Keratinocyte (primary cell): ENCODE data around the gene CPNE7. TPM values are rescaled to one million over a fixed set of nuclear protein-coding genes. Genes with fewer than 3 reads are reported as not detected.
A peak's percentile ranks its signal among the peaks of the same experiment; 100 is the strongest.

Source experiments
- DNase-seq: peaks from one replicate; pipeline ENCODE4 v3.0.0-alpha.2; 2011; ENCODE audit warnings: low read depth, missing footprints, low spot score
- FAIRE-seq: peaks from 2 replicates; lab custom pipeline; 2011; peaks lifted over from hg19 to GRCh38; lab: Jason Lieb, UNC
- H2AFZ ChIP-seq: 2 replicates; pipeline ENCODE4 v1.6.0; 2012; ENCODE audit warnings: low read length, control low read depth, inconsistent platforms; ENCODE audit not compliant: control insufficient read depth
- H3K27ac ChIP-seq: 2 replicates; pipeline ENCODE4 v1.5.1; 2011; ENCODE audit warnings: low read length; ENCODE audit not compliant: control insufficient read depth, insufficient read depth
- H3K27me3 ChIP-seq: 3 replicates; pipeline ENCODE4 v1.6.0; 2011; ENCODE audit warnings: low read length; ENCODE audit not compliant: control insufficient read depth, insufficient read depth; ENCODE audit errors: extremely low read depth
- H3K36me3 ChIP-seq, 2 experiments: 2 replicates in 1 of 2; 3 replicates in 1 of 2; pipeline ENCODE4 v1.5.1; 2011; ENCODE audit warnings: low read length in 2 of 2, mild to moderate bottlenecking in 1 of 2; ENCODE audit not compliant: control insufficient read depth in 2 of 2, insufficient read depth in 2 of 2; ENCODE audit errors: extremely low read depth in 1 of 2
- H3K4me1 ChIP-seq: 3 replicates; pipeline ENCODE4 v1.5.1; 2011; ENCODE audit warnings: low read length; ENCODE audit not compliant: control insufficient read depth, insufficient read depth; ENCODE audit errors: extremely low read depth
- H3K4me2 ChIP-seq: 3 replicates; pipeline ENCODE4 v1.6.0; 2011; ENCODE audit warnings: low read depth, low read length; ENCODE audit not compliant: control insufficient read depth, insufficient read depth; ENCODE audit errors: extremely low read depth
- H3K4me3 ChIP-seq, 3 experiments: fragments of 200-600 bp in 1 of 3; sonication (generic) in 1 of 3; 2 replicates in 2 of 3; 3 replicates in 1 of 3; pipeline ENCODE4 v1.5.1; 2011 to 2016; ENCODE audit warnings: low read length in 3 of 3, mild to moderate bottlenecking in 3 of 3, control low read depth in 2 of 3, inconsistent platforms in 1 of 3, low read depth in 1 of 3, mixed read lengths in 1 of 3, mixed run types in 1 of 3, moderate library complexity in 1 of 3; ENCODE audit not compliant: control insufficient read depth in 2 of 3, insufficient read depth in 2 of 3; ENCODE audit errors: extremely low read depth in 1 of 3
- H3K79me2 ChIP-seq: 2 replicates; pipeline ENCODE4 v1.6.0; 2012; ENCODE audit warnings: low read length; ENCODE audit not compliant: control insufficient read depth, insufficient read depth
- H3K9ac ChIP-seq: 3 replicates; pipeline ENCODE4 v1.6.0; 2011; ENCODE audit warnings: low read length; ENCODE audit not compliant: control insufficient read depth, insufficient read depth; ENCODE audit errors: extremely low read depth
- H3K9me1 ChIP-seq: 3 replicates; pipeline ENCODE4 v1.6.0; 2011; ENCODE audit warnings: low read length; ENCODE audit not compliant: control insufficient read depth, insufficient read depth; ENCODE audit errors: extremely low read depth
- H3K9me3 ChIP-seq: 2 replicates; pipeline ENCODE4 v1.5.1; 2012; ENCODE audit warnings: low read depth, low read length; ENCODE audit not compliant: control insufficient read depth
- H4K20me1 ChIP-seq: 3 replicates; pipeline ENCODE4 v1.6.0; 2011; ENCODE audit warnings: low read length; ENCODE audit not compliant: control insufficient read depth, insufficient read depth; ENCODE audit errors: extremely low read depth
- CTCF ChIP-seq, 3 experiments: IDR thresholded peaks in 1 of 3; conservative IDR thresholded peaks in 1 of 3; optimal IDR thresholded peaks in 1 of 3; 2 replicates in 2 of 3; 3 replicates in 1 of 3; pipeline versions ENCODE3 to v1.5.1; 2011; ENCODE audit warnings: low read length in 3 of 3, mild to moderate bottlenecking in 3 of 3, moderate library complexity in 2 of 3, control low read depth in 1 of 3, inconsistent platforms in 1 of 3; ENCODE audit not compliant: insufficient read depth in 2 of 3; ENCODE audit errors: extremely low read depth in 1 of 3
- EZH2 ChIP-seq: IDR thresholded peaks from one replicate; pipeline ENCODE4 v1.6.1; 2012; ENCODE audit warnings: inconsistent platforms, mild to moderate bottlenecking, low read length, moderate library complexity
- dilution Hi-C: fragments of 300-500 bp; cut with MboI; formaldehyde crosslinking; loops from one replicate; pipeline ENCODE4 v1.7.0; 2020; ENCODE audit warnings: low sequenced_read_pairs; ENCODE audit not compliant: extremely low pct_ligation_motif_present
- polyA plus RNA-seq, 5 experiments: library from polyadenylated mRNA; depleted of rRNA in 3 of 5; stranded (reverse) in 3 of 5; stranded (forward) in 1 of 5; unstranded in 1 of 5; fragments of >200 nt; gene quantifications; 1 replicate in 1 of 5; 2 replicates in 3 of 5; 3 replicates in 1 of 5; pipeline versions ENCODE4 v1.2.1 to v1.2.3, GENCODE V29; 2011 to 2012; ENCODE audit warnings: missing spikeins in 2 of 5, low read depth in 1 of 5, low replicate concordance in 1 of 5

The CPNE7 gene
- polyA plus RNA-seq, 1 donor (not counting 4 experiments of a cell fraction or from before 2014, with no cell fraction given), result 9.1 TPM

GRCh38 chr16:89607937-89608740 is 32.6 kb downstream of the CPNE7 start:
- no peaks in the 10 kb centered on the region for H3K9me3 ChIP-seq
- peak overlapping the region; percentile 37 for H3K4me2 ChIP-seq
- H3K4me3 ChIP-seq, result no peak overlapping the region
- H3K9me1 ChIP-seq, result no peaks in the 10 kb centered on the region
- DNase-seq (no peak), FAIRE-seq (no peak)
- no peaks in the 10 kb centered on the region for H3K36me3 ChIP-seq
- H3K4me1 ChIP-seq, result peaks cover 16% of the 10 kb centered on the region
- no peaks in the 10 kb centered on the region for H4K20me1 ChIP-seq
- peaks cover 9% of the 10 kb centered on the region for H3K27me3 ChIP-seq
- no peak overlapping the region for H3K9ac ChIP-seq
- H3K79me2 ChIP-seq, result no peaks in the 10 kb centered on the region
- TF ChIP-seq CTCF (optimal IDR thresholded peaks at IDR 0.05 in 1 of 3, IDR thresholded peaks at IDR 0.05 in 1 of 3, conservative IDR thresholded peaks at IDR 0.05 in 1 of 3; ENCODE audit: extremely low read depth in 1 of 3, insufficient read depth in 2 of 3, low read length in 3 of 3) (no peak), EZH2 (no peak)
- dilution Hi-C loops, result no loop called here
- H3K27ac ChIP-seq, result no peak overlapping the region
- H2AFZ ChIP-seq, result no peak overlapping the region

DNA sequence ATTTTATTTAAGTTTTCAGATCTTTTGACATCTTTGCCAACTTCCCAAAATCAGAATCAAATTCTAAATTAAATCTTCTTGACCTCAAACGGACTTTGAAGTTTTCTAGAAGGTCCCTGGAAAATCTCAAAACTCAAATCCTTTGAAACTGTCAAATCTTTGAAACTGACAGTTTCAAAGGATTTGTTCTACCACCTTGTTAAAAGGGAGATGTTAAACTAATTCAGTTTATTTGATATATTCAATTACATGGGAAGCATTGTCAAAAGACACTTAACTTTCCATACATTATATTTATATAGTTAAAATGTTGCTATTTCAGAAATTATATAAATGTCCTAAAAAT is 34.5 kb downstream of the CPNE7 start:
- Histone ChIP-seq H3K9me1 (no peaks in the 10 kb centered on the region), H3K4me3 (no peak overlapping the region), H3K4me2 (no peak overlapping the region), H3K79me2 (no peaks in the 10 kb centered on the region), H3K9me3 (no peaks in the 10 kb centered on the region), H2AFZ (no peak overlapping the region), H3K27me3 (peaks cover 9% of the 10 kb centered on the region), H3K36me3 (no peaks in the 10 kb centered on the region), H3K4me1 (peaks cover 15% of the 10 kb centered on the region), H3K27ac (no peak overlapping the region), H3K9ac (no peak overlapping the region), H4K20me1 (no peaks in the 10 kb centered on the region)
- FAIRE-seq (no peak), DNase-seq (no peak)
- no peak for TF ChIP-seq EZH2
- TF ChIP-seq CTCF (optimal IDR thresholded peaks at IDR 0.05 in 1 of 3, IDR thresholded peaks at IDR 0.05 in 1 of 3, conservative IDR thresholded peaks at IDR 0.05 in 1 of 3; ENCODE audit: extremely low read depth in 1 of 3, insufficient read depth in 2 of 3, low read length in 3 of 3), result no peak
- dilution Hi-C loops, result no loop called here
